Transverse colon (tissue), 4 donors: Measurements from ENCODE around the gene PNLIPRP2.

ENCODE experiments used
- EP300 ChIP-seq: sonication (generic); formaldehyde crosslinking; IDR thresholded peaks from one replicate; pipeline ENCODE4 v1.6.1; 2017; ENCODE audit warnings: antibody characterized with exemption, low read depth
- POLR2A ChIP-seq: fragments of 450-650 bp; IDR thresholded peaks from one replicate; pipeline ENCODE4 v1.6.1; 2016; ENCODE audit warnings: antibody characterized with exemption, mild to moderate bottlenecking, moderate library complexity
- POLR2AphosphoS5 ChIP-seq, 3 donors: sonication (generic); formaldehyde crosslinking; IDR thresholded peaks; one replicate each; pipeline ENCODE4 v1.6.1; 2016; ENCODE audit warnings: antibody characterized with exemption in 3 of 3
- TF ChIP-seq, protein P1 (sequence below), 5 experiments: fragments of 200-600 bp in 3 of 5; fragments of 450-650 bp in 2 of 5; sonication (generic) in 3 of 5; IDR thresholded peaks; 1 replicate in 2 of 5; 2 replicates in 3 of 5; pipeline ENCODE4 v1.5.1; 2016 to 2017; ENCODE audit warnings: antibody characterized with exemption in 5 of 5, inconsistent platforms in 3 of 5, mild to moderate bottlenecking in 2 of 5, moderate library complexity in 1 of 5

DNA sequence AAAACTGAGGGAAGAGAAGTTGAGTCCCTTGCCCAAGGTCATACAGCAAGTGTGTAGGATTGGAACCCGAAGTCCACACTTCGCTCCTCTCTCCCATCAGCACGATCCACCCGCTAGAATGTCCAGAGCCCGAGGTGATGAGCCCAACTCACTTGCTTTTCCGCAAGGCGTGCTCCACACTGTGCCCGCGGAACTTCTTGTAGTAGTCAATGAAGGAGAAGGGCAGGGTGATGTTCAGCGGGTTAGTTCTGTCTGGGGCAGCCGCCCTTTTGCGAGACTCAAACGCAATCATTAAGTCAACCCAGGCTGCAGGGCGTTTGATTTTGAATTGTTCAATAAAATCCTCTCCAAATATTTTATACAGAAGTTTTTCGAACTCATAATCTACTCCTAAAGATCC lies 58.6 kb downstream of the PNLIPRP2 start:
- TF ChIP-seq, protein P1, sequence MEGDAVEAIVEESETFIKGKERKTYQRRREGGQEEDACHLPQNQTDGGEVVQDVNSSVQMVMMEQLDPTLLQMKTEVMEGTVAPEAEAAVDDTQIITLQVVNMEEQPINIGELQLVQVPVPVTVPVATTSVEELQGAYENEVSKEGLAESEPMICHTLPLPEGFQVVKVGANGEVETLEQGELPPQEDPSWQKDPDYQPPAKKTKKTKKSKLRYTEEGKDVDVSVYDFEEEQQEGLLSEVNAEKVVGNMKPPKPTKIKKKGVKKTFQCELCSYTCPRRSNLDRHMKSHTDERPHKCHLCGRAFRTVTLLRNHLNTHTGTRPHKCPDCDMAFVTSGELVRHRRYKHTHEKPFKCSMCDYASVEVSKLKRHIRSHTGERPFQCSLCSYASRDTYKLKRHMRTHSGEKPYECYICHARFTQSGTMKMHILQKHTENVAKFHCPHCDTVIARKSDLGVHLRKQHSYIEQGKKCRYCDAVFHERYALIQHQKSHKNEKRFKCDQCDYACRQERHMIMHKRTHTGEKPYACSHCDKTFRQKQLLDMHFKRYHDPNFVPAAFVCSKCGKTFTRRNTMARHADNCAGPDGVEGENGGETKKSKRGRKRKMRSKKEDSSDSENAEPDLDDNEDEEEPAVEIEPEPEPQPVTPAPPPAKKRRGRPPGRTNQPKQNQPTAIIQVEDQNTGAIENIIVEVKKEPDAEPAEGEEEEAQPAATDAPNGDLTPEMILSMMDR (IDR thresholded peaks at IDR 0.05), result no peak
- TF ChIP-seq POLR2A, result no peak
- TF ChIP-seq EP300, result no peak
- no peak for TF ChIP-seq POLR2AphosphoS5 (IDR thresholded peaks at IDR 0.05)
